ENCODE data around the gene FAM193B. TPM values are rescaled to one million over a fixed set of nuclear protein-coding genes. Genes with fewer than 3 reads are reported as not detected.

FAM193B gene
- total RNA-seq, 1 donor from 2014 or later = 103 TPM

DNA sequence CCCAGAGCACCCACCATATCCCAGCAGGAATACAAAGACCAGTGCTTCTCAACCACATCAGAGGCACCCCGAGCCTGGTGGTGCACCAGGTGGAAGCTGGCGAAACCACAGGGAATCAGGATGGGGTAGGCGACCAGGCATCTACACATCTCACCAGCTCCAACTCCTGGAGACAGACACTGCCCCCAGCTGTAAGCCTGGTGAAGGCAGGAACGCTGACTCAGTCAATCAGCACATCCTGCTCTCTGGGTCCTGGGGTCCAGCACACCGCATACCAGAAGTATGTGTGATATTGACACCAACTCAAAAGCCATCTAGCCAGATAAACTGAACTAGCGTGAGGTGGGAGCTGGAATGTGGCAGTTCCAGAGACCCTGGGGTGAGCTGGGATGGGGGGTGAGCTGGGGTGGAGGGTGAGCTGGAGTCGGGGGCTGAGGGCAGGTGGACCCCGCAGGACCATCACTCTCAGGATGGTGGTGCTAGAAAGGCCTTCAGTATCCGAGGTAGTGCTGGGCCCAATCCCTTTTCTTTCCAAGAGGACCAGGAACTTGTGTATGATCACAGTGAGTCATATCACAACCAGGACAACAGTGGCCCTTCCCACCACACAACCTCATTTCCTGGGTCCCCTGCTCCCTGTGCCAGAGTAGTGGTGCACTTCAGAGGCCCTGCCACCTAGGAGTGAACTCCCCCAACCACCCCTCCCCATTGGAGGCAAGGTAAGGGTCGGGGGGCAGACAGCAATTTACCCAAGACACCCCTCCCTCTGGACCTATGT, 83.4 kb downstream of the FAM193B start:
- peaks cover 29% of the 10 kb centered on the region for H3K4me1 Mint-ChIP-seq (ENCODE audit: unreplicated experiment)

More for the DNA sequence above, 83.4 kb downstream of the FAM193B start:
- Mint-ChIP-seq H3K36me3 (peaks cover 21% of the 10 kb centered on the region), H3K27me3 (no peaks in the 10 kb centered on the region), H3K9me3 (no peaks in the 10 kb centered on the region), H3K4me3 (peak overlapping the region; percentile 78), H3K27ac (peak overlapping the region; percentile 76)
- TF ChIP-seq, protein P1, sequence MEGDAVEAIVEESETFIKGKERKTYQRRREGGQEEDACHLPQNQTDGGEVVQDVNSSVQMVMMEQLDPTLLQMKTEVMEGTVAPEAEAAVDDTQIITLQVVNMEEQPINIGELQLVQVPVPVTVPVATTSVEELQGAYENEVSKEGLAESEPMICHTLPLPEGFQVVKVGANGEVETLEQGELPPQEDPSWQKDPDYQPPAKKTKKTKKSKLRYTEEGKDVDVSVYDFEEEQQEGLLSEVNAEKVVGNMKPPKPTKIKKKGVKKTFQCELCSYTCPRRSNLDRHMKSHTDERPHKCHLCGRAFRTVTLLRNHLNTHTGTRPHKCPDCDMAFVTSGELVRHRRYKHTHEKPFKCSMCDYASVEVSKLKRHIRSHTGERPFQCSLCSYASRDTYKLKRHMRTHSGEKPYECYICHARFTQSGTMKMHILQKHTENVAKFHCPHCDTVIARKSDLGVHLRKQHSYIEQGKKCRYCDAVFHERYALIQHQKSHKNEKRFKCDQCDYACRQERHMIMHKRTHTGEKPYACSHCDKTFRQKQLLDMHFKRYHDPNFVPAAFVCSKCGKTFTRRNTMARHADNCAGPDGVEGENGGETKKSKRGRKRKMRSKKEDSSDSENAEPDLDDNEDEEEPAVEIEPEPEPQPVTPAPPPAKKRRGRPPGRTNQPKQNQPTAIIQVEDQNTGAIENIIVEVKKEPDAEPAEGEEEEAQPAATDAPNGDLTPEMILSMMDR (conservative IDR thresholded peaks at IDR 0.05) = no peak
- DNase-seq (ENCODE audit: extremely low spot score, unreplicated experiment) = no peak

Other genes starting within 250 kb of the FAM193B start
- gene MXD3, start 242.7 kb downstream of the FAM193B start, total RNA-seq (ENCODE audit: low replicate concordance) = 10.2 and 29.5 TPM in 2 replicates
- 102 and 129 TPM in 2 replicates for gene LMAN2, start 202.9 kb downstream of the FAM193B start, total RNA-seq (ENCODE audit: low replicate concordance)
- 8.9 and 16.6 TPM in 2 replicates for gene RGS14, start 196.6 kb downstream of the FAM193B start, total RNA-seq (ENCODE audit: low replicate concordance)
- gene SLC34A1, start 170.1 kb downstream of the FAM193B start, total RNA-seq (ENCODE audit: low replicate concordance) = 0.12 and 0.22 TPM in 2 replicates
- gene PFN3, start 153.9 kb downstream of the FAM193B start, total RNA-seq (ENCODE audit: low replicate concordance) = not detected in 2 replicates
- 3.2 and 5.7 TPM in 2 replicates for gene F12, start 145.0 kb downstream of the FAM193B start, total RNA-seq (ENCODE audit: low replicate concordance)
- gene GRK6, start 127.9 kb downstream of the FAM193B start, total RNA-seq (ENCODE audit: low replicate concordance) = 46.1 and 47.3 TPM in 2 replicates
- 5.9 and 8.8 TPM in 2 replicates for gene PRR7, start 107.7 kb downstream of the FAM193B start, total RNA-seq (ENCODE audit: low replicate concordance)
- gene DBN1, start 80.9 kb downstream of the FAM193B start, total RNA-seq (ENCODE audit: low replicate concordance) = 200 and 269 TPM in 2 replicates
- gene PDLIM7, start 57.0 kb downstream of the FAM193B start, total RNA-seq (ENCODE audit: low replicate concordance) = 66.5 and 187 TPM in 2 replicates
- gene DOK3, start 44.7 kb downstream of the FAM193B start, total RNA-seq (ENCODE audit: low replicate concordance) = 6.2 and 6.9 TPM in 2 replicates
- 99.7 and 104 TPM in 2 replicates for gene DDX41, start 37.6 kb downstream of the FAM193B start, total RNA-seq (ENCODE audit: low replicate concordance)
- 161 and 225 TPM in 2 replicates for gene TMED9, start 37.6 kb upstream of the FAM193B start, total RNA-seq (ENCODE audit: low replicate concordance)
- 30.9 and 31.0 TPM in 2 replicates for gene B4GALT7, start 45.6 kb upstream of the FAM193B start, total RNA-seq (ENCODE audit: low replicate concordance)
- gene FAM153A, start 228.3 kb upstream of the FAM193B start, total RNA-seq (ENCODE audit: low replicate concordance) = 0.52 TPM in 1 of 2 replicates, not detected in the other

All from type B pancreatic cell (in vitro differentiated cells).